Activated CD8-positive, alpha-beta T cell treated with anti-CD3 and anti-CD28 coated beads for 36 hours (primary cell): ENCODE data around the gene EFNA5. TPM values are rescaled to one million over a fixed set of nuclear protein-coding genes. Genes with fewer than 3 reads are reported as not detected.

ENCODE experiments used
- ATAC-seq: fragments of 200-7000 bp; cut with Tn5 transposase; one replicate; pipeline ENCODE4 v1.10.0; 2021; ENCODE audit warnings: mild to moderate bottlenecking, moderate library complexity
- CTCF ChIA-PET: fragments of 350-600 bp; sonication (Branson Sonifier 250); formaldehyde crosslinking; loops from one replicate; lab custom pipeline; 2021; ENCODE audit warnings: antibody characterized with exemption; lab: Charles Lee
- POLR2A ChIA-PET: fragments of 350-600 bp; sonication (Branson Sonifier 250); formaldehyde crosslinking; loops from one replicate; lab custom pipeline; 2021; ENCODE audit warnings: antibody characterized with exemption; lab: Charles Lee
- DNase-seq: peaks from one replicate; pipeline ENCODE4 v3.0.0-alpha.2; 2020
- H3K27ac Mint-ChIP-seq: one replicate; pipeline ENCODE4 v1.8.0; 2021; ENCODE audit warnings: mild to moderate bottlenecking, mixed read lengths
- H3K27me3 Mint-ChIP-seq: one replicate; pipeline ENCODE4 v1.8.0; 2021; ENCODE audit warnings: mixed read lengths
- H3K36me3 Mint-ChIP-seq: one replicate; pipeline ENCODE4 v1.8.0; 2021; ENCODE audit warnings: low read depth, mixed read lengths
- H3K4me1 Mint-ChIP-seq: one replicate; pipeline ENCODE4 v1.8.0; 2021; ENCODE audit warnings: low read depth, mixed read lengths
- H3K4me3 Mint-ChIP-seq: one replicate; pipeline ENCODE4 v1.8.0; 2021; ENCODE audit warnings: mild to moderate bottlenecking, moderate library complexity, mixed read lengths
- H3K9me3 Mint-ChIP-seq: one replicate; pipeline ENCODE4 v1.8.0; 2021; ENCODE audit warnings: mixed read lengths
- CTCF ChIP-seq: fragments of 200-600 bp; IDR thresholded peaks from one replicate; pipeline ENCODE4 v1.8.0; 2022; ENCODE audit warnings: antibody characterized with exemption, mild to moderate bottlenecking
- intact Hi-C: fragments of 100-400 bp; cut with micrococcal nuclease; formaldehyde crosslinking; loops from one replicate; pipeline ENCODE4 v1.10.0; 2022
- total RNA-seq, 2 experiments: library from RNA; stranded (reverse); gene quantifications; one replicate each; pipeline ENCODE4 v1.2.3, GENCODE V29; 2021

EFNA5 gene
- total RNA-seq, 2 experiments from 2014 or later = not detected

- Mint-ChIP-seq H3K27me3 (peaks cover 5% of the 10 kb centered on the region), H3K4me1 (peaks cover 3% of the 10 kb centered on the region), H3K9me3 (no peaks in the 10 kb centered on the region), H3K36me3 (no peaks in the 10 kb centered on the region), H3K4me3 (no peak overlapping the region), H3K27ac (no peak overlapping the region)
- intact Hi-C loops = no loop called here
- DNase-seq = no peak
- TF ChIP-seq CTCF = no peak
- ChIA-PET POLR2A (no interaction called here), CTCF (no interaction called here)
- no peak for ATAC-seq
These were observed 193.2 kb downstream of the EFNA5 start for GRCh38 chr5:107477492-107477891.

DNA sequence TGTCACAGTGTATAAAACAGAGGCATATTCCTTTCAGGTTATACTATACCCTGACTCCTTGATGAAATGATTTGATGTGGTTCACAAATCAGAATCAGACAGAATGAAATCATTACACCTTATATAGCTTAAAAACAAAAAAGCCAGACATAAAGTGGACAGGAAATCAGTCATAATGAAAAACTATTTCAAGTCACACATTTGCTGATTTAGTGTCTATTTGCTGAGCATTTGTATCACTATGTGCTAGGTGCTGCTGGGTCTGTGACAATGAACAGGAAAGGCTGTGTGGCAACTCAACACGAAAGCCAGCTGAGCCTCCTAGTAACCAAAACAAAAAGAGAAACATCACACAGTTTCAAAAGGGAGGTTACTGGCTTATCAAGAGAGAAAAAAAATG lies 194.0 kb downstream of the EFNA5 start:
- ChIA-PET POLR2A (interaction anchor here (0.7 kb wide), 1 partner anchor 14 kb away, joined by 3 read pairs; no protein-coding TSS in a partner anchor), CTCF (no interaction called here)
- peaks cover 3% of the 10 kb centered on the region for H3K4me1 Mint-ChIP-seq
- peak overlapping the region; percentile 65 for H3K27ac Mint-ChIP-seq
- ATAC-seq = peak; percentile 84
- no peaks in the 10 kb centered on the region for H3K36me3 Mint-ChIP-seq
- intact Hi-C loops = no loop called here
- no peak overlapping the region for H3K4me3 Mint-ChIP-seq
- no peak for TF ChIP-seq CTCF
- DNase-seq = peak; percentile 36
- no peaks in the 10 kb centered on the region for H3K9me3 Mint-ChIP-seq
- peaks cover 5% of the 10 kb centered on the region for H3K27me3 Mint-ChIP-seq

- H3K27ac Mint-ChIP-seq = no peak overlapping the region
These were observed 195.8 kb downstream of the EFNA5 start for GRCh38 chr5:107474716-107475489.

GRCh38 chr5:107474361-107474715 lies 196.4 kb downstream of the EFNA5 start:
- peaks cover 2% of the 10 kb centered on the region for H3K27me3 Mint-ChIP-seq
- no peaks in the 10 kb centered on the region for H3K36me3 Mint-ChIP-seq
- no peak overlapping the region for H3K4me3 Mint-ChIP-seq
- H3K4me1 Mint-ChIP-seq = peaks cover 8% of the 10 kb centered on the region
- CTCF ChIA-PET = no interaction called here
- DNase-seq (no peak), ATAC-seq (no peak)
- POLR2A ChIA-PET = no interaction called here
- H3K27ac Mint-ChIP-seq = no peak overlapping the region
- intact Hi-C loops = no loop called here
- no peaks in the 10 kb centered on the region for H3K9me3 Mint-ChIP-seq
- TF ChIP-seq CTCF = no peak

More at GRCh38 chr5:107474716-107475489, 195.8 kb downstream of the EFNA5 start:
- ChIA-PET POLR2A (no interaction called here), CTCF (no interaction called here)
- Mint-ChIP-seq H3K4me3 (no peak overlapping the region), H3K4me1 (peaks cover 3% of the 10 kb centered on the region), H3K9me3 (no peaks in the 10 kb centered on the region), H3K27me3 (peaks cover 2% of the 10 kb centered on the region), H3K36me3 (no peaks in the 10 kb centered on the region)
- TF ChIP-seq CTCF = no peak
- intact Hi-C loops = no loop called here
- ATAC-seq (peak; percentile 48), DNase-seq (no peak)

- H3K4me1 Mint-ChIP-seq = peaks cover 11% of the 10 kb centered on the region
These were observed 198.1 kb downstream of the EFNA5 start for GRCh38 chr5:107472620-107473064.

More at GRCh38 chr5:107472620-107473064, 198.1 kb downstream of the EFNA5 start:
- Mint-ChIP-seq H3K9me3 (no peaks in the 10 kb centered on the region), H3K27ac (no peak overlapping the region), H3K27me3 (peaks cover 2% of the 10 kb centered on the region), H3K4me3 (no peak overlapping the region), H3K36me3 (no peaks in the 10 kb centered on the region)
- no peak for DNase-seq
- ChIA-PET CTCF (interaction anchor here (0.9 kb wide), 1 partner anchor 100 kb away, joined by 3 read pairs; no protein-coding TSS in a partner anchor), POLR2A (no interaction called here)
- no peak for ATAC-seq
- TF ChIP-seq CTCF = no peak
- intact Hi-C loops = no loop called here
